ENCODE data around the gene SPATA46.
"Not testable (repeated sequence)": the region's sequence is repeated elsewhere in the genome, so short reads cannot be mapped to it uniquely, and the experiment has no call there.

SPATA46 gene

GRCh38 chr1:162357681-162358266 is 18.9 kb downstream of the SPATA46 start:
- DNase-seq (ENCODE audit: low read depth), result no peak

DNA sequence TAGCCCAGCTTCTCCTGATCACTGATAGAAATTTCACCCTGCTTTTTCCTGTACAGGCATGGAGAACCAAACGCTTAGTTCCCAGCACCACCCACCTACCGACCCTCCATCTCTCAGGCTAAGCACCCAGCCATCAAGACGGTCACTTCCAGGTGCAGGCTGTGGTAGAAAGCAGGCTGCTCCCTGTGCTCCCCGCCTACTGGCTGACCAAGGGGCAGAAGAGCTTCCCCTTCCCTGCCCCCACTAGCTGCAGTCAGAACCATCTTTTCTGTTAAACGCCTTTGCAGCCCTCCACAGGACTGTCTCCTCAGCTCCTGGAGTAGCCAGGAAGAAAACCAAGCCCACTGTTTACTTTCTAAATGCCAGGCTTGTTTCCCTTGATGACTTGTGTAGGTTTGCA is 23.0 kb downstream of the SPATA46 start:
- DNase-seq (ENCODE audit: low read depth), result no peak

GRCh38 chr1:162353078-162353477 is 23.6 kb downstream of the SPATA46 start:
- no peak for DNase-seq (ENCODE audit: low read depth)

- DNase-seq (ENCODE audit: low read depth), result not testable (repeated sequence)
Observed at GRCh38 chr1:162351874-162352273, 24.8 kb downstream of the SPATA46 start.

- DNase-seq (ENCODE audit: low read depth), result no peak
Observed at GRCh38 chr1:162351246-162351842, 25.3 kb downstream of the SPATA46 start.

- no peak for DNase-seq (ENCODE audit: low read depth)
Observed at GRCh38 chr1:162349635-162350330, 26.9 kb downstream of the SPATA46 start.

- no peak for DNase-seq (ENCODE audit: low read depth)
Observed at GRCh38 chr1:162347281-162347680, 29.4 kb downstream of the SPATA46 start.

DNA sequence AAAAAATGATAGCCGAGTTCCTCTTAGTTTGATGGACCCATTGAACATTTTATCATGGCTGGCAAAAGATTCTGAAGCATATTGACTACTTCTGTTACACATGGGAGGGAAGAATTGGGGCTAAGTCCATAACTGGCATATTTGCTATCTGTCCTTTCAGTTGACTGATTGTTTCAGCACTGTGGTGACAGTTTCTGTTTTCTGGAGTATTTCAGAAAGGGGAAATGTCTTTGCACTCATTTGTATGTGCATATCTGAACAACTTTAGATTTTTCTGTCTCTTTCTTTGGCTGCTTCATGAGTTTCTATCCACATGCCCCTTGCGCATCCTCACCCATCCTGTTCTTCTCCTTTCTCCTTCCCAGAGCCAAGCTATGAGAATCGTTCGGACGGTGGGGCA is 33.2 kb downstream of the SPATA46 start:
- DNase-seq (ENCODE audit: low read depth), result no peak

DNA sequence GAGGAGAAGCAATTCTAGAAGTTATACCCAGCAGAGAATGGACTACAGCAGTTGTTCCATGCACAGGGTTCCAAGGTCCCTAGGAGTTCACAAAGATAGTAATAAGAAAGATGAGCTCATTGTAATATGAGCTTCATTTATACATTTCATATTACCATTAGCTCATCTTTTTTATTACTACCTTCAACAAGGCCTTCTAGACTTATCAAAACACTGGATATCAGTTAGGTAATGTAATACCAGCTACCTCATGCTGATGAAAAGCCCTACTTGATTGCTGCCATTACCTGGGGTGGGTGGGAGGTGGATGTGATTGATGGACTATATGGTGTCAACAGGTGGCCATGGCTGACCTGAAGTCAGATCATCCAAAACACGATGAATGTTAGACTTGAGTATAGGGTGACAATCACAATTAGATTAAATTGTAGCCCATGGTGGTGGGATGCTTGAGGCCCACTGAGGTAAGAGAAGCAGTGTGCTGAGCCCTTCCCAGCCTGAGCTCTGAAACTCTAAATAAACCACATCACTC is 34.1 kb downstream of the SPATA46 start:
- no peak for DNase-seq (ENCODE audit: low read depth)

DNA sequence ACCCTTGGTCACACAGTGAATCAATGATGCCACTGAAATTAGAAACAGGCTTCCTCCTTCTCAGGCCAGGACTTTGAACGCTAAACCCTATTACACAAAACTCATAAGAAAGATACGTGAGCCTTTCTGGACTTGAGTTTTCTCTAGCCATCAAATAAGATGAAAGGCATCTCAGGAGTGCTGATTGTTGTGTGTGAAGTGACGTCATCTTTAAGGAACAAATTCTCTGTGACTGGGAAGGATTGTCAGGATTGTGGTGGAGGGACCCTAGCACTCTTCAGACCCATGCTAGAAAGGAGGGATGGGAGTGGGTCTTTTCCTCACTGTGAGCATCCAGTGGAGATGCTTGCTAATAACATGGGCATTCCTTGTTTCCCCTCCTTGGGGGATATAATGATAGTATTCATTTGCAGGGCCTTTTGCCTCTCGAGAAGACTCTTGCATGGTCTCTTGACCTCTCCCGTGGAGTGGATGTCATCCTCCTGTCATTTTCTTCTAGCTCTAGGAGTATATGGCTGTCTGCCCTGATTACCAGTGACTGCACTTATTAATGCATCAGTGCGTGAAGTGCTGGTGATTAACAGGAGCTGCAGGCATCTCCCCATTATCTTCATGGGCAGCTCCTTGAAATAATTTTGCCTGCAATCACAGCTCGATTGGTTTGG is 39.9 kb downstream of the SPATA46 start:
- DNase-seq (ENCODE audit: low read depth), result no peak

DNA sequence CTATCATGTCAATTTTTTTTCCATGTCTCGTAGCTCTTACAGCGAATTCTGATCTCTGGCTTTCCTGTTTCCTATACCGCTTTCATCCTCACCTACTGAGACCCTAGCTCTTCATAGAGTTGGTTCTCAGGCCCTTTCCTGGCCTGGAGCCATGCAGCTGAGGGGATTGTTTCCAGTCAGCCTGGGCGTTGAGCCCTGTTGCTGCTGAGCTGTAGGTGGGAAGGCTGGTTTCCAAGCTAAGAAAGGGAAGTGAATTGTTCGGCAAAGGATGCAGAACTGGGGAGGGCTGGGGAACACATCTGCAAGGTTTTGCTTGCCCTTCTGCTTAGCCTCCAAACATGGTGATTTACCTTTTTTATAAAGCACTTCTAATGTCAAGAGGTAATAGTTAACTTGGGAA is 41.5 kb downstream of the SPATA46 start:
- no peak for DNase-seq (ENCODE audit: low read depth)

DNA sequence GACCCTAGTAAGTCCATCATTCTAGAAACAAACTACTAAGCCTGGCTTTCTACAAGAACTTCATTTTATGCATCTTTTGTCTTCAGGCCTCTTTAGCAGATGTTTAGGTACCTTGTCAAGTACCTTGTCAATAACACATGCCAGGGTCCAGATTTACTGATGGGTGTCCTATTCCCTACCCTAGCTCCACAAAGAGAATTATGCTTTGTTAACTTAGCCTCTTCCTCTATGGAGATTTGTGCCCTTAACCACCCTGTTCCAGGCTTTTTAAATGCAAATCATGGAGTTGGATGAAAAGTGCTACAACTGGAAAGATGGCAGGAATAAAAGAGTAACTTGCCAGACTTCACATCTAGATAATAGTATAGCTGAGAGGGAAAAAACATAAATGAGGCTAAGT is 42.7 kb downstream of the SPATA46 start:
- no peak for DNase-seq (ENCODE audit: low read depth)

DNA sequence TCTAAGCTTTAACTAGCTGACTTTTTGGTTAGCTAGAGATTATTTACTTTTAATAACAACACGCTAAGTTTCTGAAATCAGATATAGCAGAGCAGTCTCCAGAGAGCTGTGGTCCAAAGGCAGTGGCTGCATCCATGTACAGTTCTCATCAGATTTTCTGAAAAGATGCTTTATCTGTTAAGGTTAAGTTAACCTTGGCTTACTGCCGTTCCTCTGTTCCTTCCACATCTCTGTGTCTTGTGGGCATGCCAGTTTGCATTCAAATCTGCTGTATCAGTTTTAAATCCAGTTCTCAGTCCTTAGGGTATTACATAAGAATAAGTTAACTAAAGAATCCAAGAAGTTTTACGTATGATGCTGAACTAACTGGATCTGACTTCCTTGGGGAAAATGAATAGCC is 46.8 kb downstream of the SPATA46 start:
- DNase-seq (ENCODE audit: low read depth), result no peak

DNA sequence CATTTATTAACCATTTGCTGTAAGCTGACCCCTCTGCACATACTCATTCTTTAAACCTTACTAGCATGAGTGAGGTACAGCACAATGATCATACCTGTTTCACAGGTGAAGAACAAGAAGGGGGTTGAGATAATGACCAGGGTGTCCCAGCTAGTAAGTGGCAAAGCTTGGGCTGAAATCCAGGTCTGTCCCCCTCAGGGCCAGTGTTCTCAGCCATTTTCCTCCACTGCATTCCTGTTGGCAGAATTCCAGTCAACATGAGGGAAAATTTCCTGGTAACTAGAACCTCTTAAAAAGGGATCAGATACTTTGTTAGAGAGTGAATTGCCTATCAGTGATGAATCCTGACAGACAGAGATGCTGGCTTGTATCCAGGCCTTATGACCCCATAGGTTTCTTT is 48.1 kb downstream of the SPATA46 start:
- no peak for DNase-seq (ENCODE audit: low read depth)

GRCh38 chr1:162327788-162328165 is 48.9 kb downstream of the SPATA46 start:
- no peak for DNase-seq (ENCODE audit: low read depth)

DNA sequence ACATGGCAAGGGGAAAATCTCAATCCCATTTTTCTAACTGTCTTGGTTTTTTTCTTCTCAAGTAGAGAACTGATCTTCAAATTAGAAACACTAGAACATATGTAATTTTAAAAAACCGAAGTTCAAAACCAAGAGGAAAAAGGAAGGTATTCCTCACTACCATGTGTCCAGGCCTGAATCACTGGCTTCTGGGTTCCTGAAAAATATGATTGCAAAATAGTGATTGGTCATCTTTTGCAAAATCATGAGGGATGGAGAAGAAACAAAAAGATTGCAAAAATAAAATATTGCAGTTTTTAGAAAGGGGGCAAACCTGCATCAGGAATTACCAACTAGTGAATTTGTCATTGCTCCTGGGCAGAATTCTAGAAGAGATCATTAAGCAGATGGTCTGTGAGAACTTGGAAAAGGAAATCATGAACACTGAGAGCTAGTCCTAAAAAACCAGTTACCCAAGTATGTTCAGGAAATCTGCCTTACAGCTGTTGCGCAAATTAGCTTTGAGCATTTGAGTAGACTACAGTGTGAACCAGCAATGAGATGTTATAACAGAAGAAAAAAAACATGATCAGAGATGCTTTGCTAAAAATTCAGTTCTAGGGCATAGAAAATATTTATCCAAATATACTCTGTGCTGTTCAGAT is 49.4 kb downstream of the SPATA46 start:
- DNase-seq (ENCODE audit: low read depth), result no peak

DNA sequence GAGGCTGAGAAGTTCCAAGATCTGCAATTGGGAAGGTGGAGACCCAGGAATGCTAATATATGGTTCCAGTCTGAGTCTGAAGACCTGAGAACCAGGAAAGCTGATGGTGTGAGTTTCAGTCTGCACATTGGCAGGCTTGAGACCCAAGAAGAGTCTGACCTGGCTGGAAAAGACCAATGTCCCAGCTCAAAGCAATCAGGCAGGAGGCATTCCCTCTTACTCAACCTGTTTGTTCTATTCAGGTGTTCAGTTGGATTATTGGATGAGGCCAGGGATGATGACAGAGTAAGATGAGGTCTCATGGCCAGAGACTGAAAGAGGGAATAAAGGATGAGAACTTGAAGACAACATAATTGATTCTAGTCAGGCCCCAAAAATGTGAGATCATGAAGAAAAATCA is 50.1 kb downstream of the SPATA46 start:
- no peak for DNase-seq (ENCODE audit: low read depth)

- no peak for DNase-seq (ENCODE audit: low read depth)
Observed at GRCh38 chr1:162324396-162324795, 52.3 kb downstream of the SPATA46 start.

Data from T-helper 22 cell (primary cell).